B cell (primary cell): ENCODE measurements around the gene NRG4. TPM values are rescaled to one million over a fixed set of nuclear protein-coding genes. Genes with fewer than 3 reads are reported as not detected.

Source experiments
- ATAC-seq: fragments of 200-7000 bp; cut with Tn5 transposase; one replicate; pipeline ENCODE4 v1.10.0; 2021; ENCODE audit warnings: low read depth, mild to moderate bottlenecking, moderate number of reproducible peaks, moderate library complexity
- CTCF ChIA-PET: fragments of 350-600 bp; sonication (Branson Sonifier 250); formaldehyde crosslinking; loops from one replicate; lab custom pipeline; 2021; ENCODE audit warnings: antibody characterized with exemption, inconsistent platforms; lab: Charles Lee
- POLR2A ChIA-PET: fragments of 350-600 bp; sonication (Branson Sonifier 250); formaldehyde crosslinking; loops from one replicate; lab custom pipeline; 2021; ENCODE audit warnings: antibody characterized with exemption; lab: Charles Lee
- DNase-seq: peaks from one replicate; pipeline ENCODE4 v3.0.0; 2013
- H2AFZ ChIP-seq: 2 replicates; pipeline ENCODE4 v1.6.1; 2012; ENCODE audit warnings: mild to moderate bottlenecking, low read depth, low read length; ENCODE audit not compliant: insufficient read depth, poor library complexity, severe bottlenecking
- H3K27ac ChIP-seq, 2 donors: 1 replicate in 1 of 2; 2 replicates in 1 of 2; pipeline ENCODE4 v1.5.1; 2012 to 2013; ENCODE audit warnings: low read length in 2 of 2, mild to moderate bottlenecking in 2 of 2, moderate library complexity in 1 of 2
- H3K27me3 ChIP-seq, 4 experiments: fragments of 200-600 bp in 1 of 4; sonication (generic) in 1 of 4; replicated peaks in 1 of 4; 1 replicate in 2 of 4; 2 replicates in 2 of 4; pipeline versions ENCODE4 v1.6.1 to v1.7.0; 2013 to 2016; ENCODE audit warnings: low read length in 3 of 4, mild to moderate bottlenecking in 2 of 4, mixed read lengths in 1 of 4, moderate library complexity in 1 of 4; ENCODE audit not compliant: insufficient read depth in 4 of 4, control insufficient read depth in 3 of 4; ENCODE audit errors: control extremely low read depth in 1 of 4
- H3K36me3 ChIP-seq, 2 experiments: replicated peaks in 1 of 2; 1 replicate in 1 of 2; 2 replicates in 1 of 2; pipeline versions ENCODE4 v1.6.1 to v1.7.1; 2013; ENCODE audit warnings: low read length in 1 of 2; ENCODE audit not compliant: insufficient read depth in 2 of 2, control insufficient read depth in 1 of 2; ENCODE audit errors: control extremely low read depth in 1 of 2, extremely low read depth in 1 of 2
- H3K4me1 ChIP-seq, 2 donors: fragments of 200-600 bp in 1 of 2; sonication (generic) in 1 of 2; 1 replicate in 1 of 2; 2 replicates in 1 of 2; pipeline versions ENCODE4 v1.5.1 to v1.6.1; 2013 to 2017; ENCODE audit warnings: low read length in 2 of 2; ENCODE audit not compliant: control insufficient read depth in 2 of 2, insufficient read depth in 2 of 2
- H3K4me2 ChIP-seq: replicated peaks from 2 replicates; pipeline ENCODE3; 2012; ENCODE audit warnings: mild to moderate bottlenecking, low read depth, low read length; ENCODE audit not compliant: poor library complexity, severe bottlenecking
- H3K4me3 ChIP-seq, 5 experiments: fragments of 200-600 bp in 1 of 5; sonication (generic) in 1 of 5; 1 replicate in 3 of 5; 2 replicates in 2 of 5; pipeline versions ENCODE4 v1.5.1 to v1.7.0; 2011 to 2016; ENCODE audit warnings: low read length in 4 of 5, mild to moderate bottlenecking in 4 of 5, low read depth in 2 of 5, control low read depth in 1 of 5, moderate library complexity in 1 of 5; ENCODE audit not compliant: insufficient read depth in 1 of 5; ENCODE audit errors: control extremely low read depth in 1 of 5, extremely low read depth in 1 of 5
- H3K79me2 ChIP-seq: fragments of 200-600 bp; sonication (generic); one replicate; pipeline ENCODE4 v1.6.0; 2016; ENCODE audit warnings: low read length; ENCODE audit not compliant: control insufficient read depth, insufficient read depth
- H3K9ac ChIP-seq: fragments of 200-600 bp; sonication (generic); 2 replicates; pipeline ENCODE4 v1.6.1; 2017; ENCODE audit warnings: mild to moderate bottlenecking, low read length, moderate library complexity
- H3K9me3 ChIP-seq, 3 donors: one replicate each; pipeline versions ENCODE4 v1.6.1 to v1.7.1; 2013; ENCODE audit warnings: low read length in 2 of 3; ENCODE audit not compliant: control insufficient read depth in 2 of 3, insufficient read depth in 1 of 3; ENCODE audit errors: control extremely low read depth in 1 of 3
- H4K20me1 ChIP-seq: 2 replicates; pipeline ENCODE4 v1.6.0; 2012; ENCODE audit warnings: mild to moderate bottlenecking, low read length; ENCODE audit not compliant: insufficient read depth, control insufficient read depth, poor library complexity, severe bottlenecking
- H3K27ac Mint-ChIP-seq: one replicate; pipeline ENCODE4 v1.8.0; 2021; ENCODE audit warnings: mixed read lengths
- H3K27me3 Mint-ChIP-seq: one replicate; pipeline ENCODE4 v1.8.0; 2021; ENCODE audit warnings: mixed read lengths
- H3K4me1 Mint-ChIP-seq: one replicate; pipeline ENCODE4 v1.8.0; 2021; ENCODE audit warnings: mixed read lengths
- H3K4me3 Mint-ChIP-seq: one replicate; pipeline ENCODE4 v1.8.0; 2021; ENCODE audit warnings: mixed read lengths
- H3K9me3 Mint-ChIP-seq: one replicate; pipeline ENCODE4 v1.8.0; 2022; ENCODE audit warnings: mixed read lengths; ENCODE audit not compliant: insufficient read depth
- CTCF ChIP-seq: fragments of 200-600 bp; IDR thresholded peaks from one replicate; pipeline ENCODE4 v1.8.0; 2022; ENCODE audit warnings: antibody characterized with exemption, mild to moderate bottlenecking
- EZH2 ChIP-seq: IDR thresholded peaks from 2 replicates; pipeline ENCODE4 v1.6.1; 2012; ENCODE audit warnings: borderline replicate concordance, low read depth, mild to moderate bottlenecking, moderate library complexity, low read length; ENCODE audit not compliant: insufficient read depth, poor library complexity, severe bottlenecking
- WGBS: methylation state at CpG from one replicate; pipeline ENCODE4 v1.1.5; 2013; ENCODE audit warnings: missing lambda C conversion rate; ENCODE audit not compliant: insufficient coverage; 5-methylcytosine and 5-hydroxymethylcytosine counted together
- intact Hi-C: fragments of 100-400 bp; cut with micrococcal nuclease; formaldehyde crosslinking; loops from one replicate; pipeline ENCODE4 v1.10.0; 2022
- polyA plus RNA-seq: library from polyadenylated mRNA; depleted of rRNA; stranded (reverse); fragments of >200 nt; gene quantifications from 2 replicates; pipeline ENCODE4 v1.2.3, GENCODE V29; 2012
- total RNA-seq, 2 donors: library from RNA; stranded (reverse); fragments of 120-200 nt in 1 of 2; gene quantifications; 1 replicate in 1 of 2; 2 replicates in 1 of 2; pipeline versions ENCODE4 v1.2.3 to v1.2.4, GENCODE V29; 2013 to 2022

The NRG4 gene
- total and polyA plus RNA-seq, 2 donors (not counting 1 experiment from before 2014, with no cell fraction given) = 0.37 TPM; not detected in 1

DNA sequence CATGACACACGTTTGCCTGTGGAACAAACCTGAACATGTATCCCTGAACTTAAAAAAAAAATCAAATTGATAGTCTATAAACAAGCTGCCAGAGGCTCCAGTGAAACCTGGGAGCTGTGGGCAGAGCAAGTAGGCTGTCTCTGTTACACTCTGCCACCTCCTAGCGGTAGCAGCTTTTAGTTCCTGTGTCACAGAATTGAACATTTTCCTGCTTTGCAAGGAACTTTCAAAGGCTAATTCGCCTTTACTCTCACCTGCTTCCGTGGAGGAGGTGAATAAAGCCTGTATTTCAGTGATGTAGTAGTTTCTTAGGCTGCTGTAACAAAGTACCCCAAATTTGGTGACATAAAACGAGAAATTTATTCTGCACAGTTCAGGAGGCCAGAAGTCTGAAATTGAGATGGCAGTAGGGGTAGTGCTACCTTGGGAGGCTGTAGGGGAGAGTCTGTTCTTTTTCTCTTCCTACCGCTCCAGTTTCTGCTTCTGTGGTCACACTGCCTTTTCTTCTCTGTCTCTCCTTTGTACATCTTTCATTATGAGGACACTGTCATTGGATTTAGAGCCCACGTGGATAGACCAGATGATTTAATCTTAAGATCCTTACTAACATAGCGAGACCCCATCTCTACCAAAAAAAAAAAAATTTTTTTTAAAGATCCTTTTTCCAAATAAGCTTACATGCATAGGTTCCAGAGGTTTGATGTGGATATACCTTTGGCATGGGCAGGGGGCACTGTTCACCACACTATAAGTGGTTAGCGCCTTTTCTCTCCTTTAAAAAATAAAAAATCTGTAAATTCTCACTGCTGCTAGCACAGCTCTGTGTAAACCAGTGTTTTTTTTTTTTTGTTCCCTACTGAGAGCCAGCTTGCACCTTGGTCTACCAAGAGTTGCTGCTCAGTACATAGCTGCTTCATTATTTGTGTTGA, 83.3 kb downstream of the NRG4 start:
- Histone ChIP-seq H4K20me1 (peaks cover 25% of the 10 kb centered on the region), H3K9ac (no peak overlapping the region), H3K36me3 (peaks cover 0 to 16% of the 10 kb centered on the region in 2 experiments), H3K79me2 (peaks cover 6% of the 10 kb centered on the region), H3K4me1 (peaks cover 9 to 15% of the 10 kb centered on the region in 2 donors), H3K4me2 (no peak overlapping the region), H3K27me3 (no peaks in the 10 kb centered on the region), H2AFZ (no peak overlapping the region), H3K9me3 (no peaks in the 10 kb centered on the region), H3K4me3 (no peak overlapping the region), H3K27ac (no peak overlapping the region)
- ChIA-PET POLR2A (no interaction called here), CTCF (interaction anchor here (0.6 to 1.6 kb wide), 4 partner anchors 10 to 211 kb away, joined by 3 to 10 read pairs (median 4); no protein-coding TSS in a partner anchor)
- 83% methylated on average over 3 of the region's 9 CpGs for WGBS
- H3K9me3 Mint-ChIP-seq = no peaks in the 10 kb centered on the region
- H3K27ac Mint-ChIP-seq = no peak overlapping the region
- TF ChIP-seq CTCF (peak; percentile 15), EZH2 (no peak)
- no peak overlapping the region for H3K4me3 Mint-ChIP-seq
- no peaks in the 10 kb centered on the region for H3K27me3 Mint-ChIP-seq
- no peak for ATAC-seq
- peaks cover 36% of the 10 kb centered on the region for H3K4me1 Mint-ChIP-seq
- DNase-seq = no peak
- intact Hi-C loops = loop anchor here (1.0 to 10.0 kb wide), 2 partner anchors 204 to 210 kb away; a partner anchor contains a TSS

GRCh38 chr15:75927601-75928000, 84.6 kb downstream of the NRG4 start:
- no peak for DNase-seq
- Mint-ChIP-seq H3K4me1 (peaks cover 41% of the 10 kb centered on the region), H3K27me3 (no peaks in the 10 kb centered on the region), H3K27ac (no peak overlapping the region), H3K4me3 (no peak overlapping the region), H3K9me3 (no peaks in the 10 kb centered on the region)
- CTCF ChIA-PET = interaction anchor here (1.1 kb wide), 1 partner anchor 18 kb away, joined by 3 read pairs; no protein-coding TSS in a partner anchor
- no peak overlapping the region for H3K4me2 ChIP-seq
- TF ChIP-seq EZH2 = no peak
- no peak for TF ChIP-seq CTCF
- H3K4me3 ChIP-seq = no peak overlapping the region
- POLR2A ChIA-PET = no interaction called here
- no peak overlapping the region for H3K9ac ChIP-seq
- no peaks in the 10 kb centered on the region for H3K27me3 ChIP-seq
- H3K36me3 ChIP-seq = peaks cover 0 to 13% of the 10 kb centered on the region in 2 experiments
- no CpG with 5 or more reads among the region's 4 CpGs for WGBS
- H3K9me3 ChIP-seq = no peaks in the 10 kb centered on the region
- no peak overlapping the region for H2AFZ ChIP-seq
- H3K27ac ChIP-seq = no peak overlapping the region
- ATAC-seq = no peak
- intact Hi-C loops = loop anchor here (10.0 kb wide), 1 partner anchor 203 kb away; a partner anchor contains a TSS
- peaks cover 6% of the 10 kb centered on the region for H3K79me2 ChIP-seq
- H4K20me1 ChIP-seq = peaks cover 25% of the 10 kb centered on the region
- H3K4me1 ChIP-seq = peaks cover 9 to 15% of the 10 kb centered on the region in 2 donors
